SK-N-MC (cell line): ENCODE measurements around the gene ATXN7L1.

Source experiments
- EZH2 ChIP-seq: fragments of 200-600 bp; sonication (generic); IDR thresholded peaks from one replicate; pipeline ENCODE4 v1.6.1; 2017; ENCODE audit warnings: antibody characterized with exemption
- POLR2AphosphoS5 ChIP-seq: IDR thresholded peaks from 2 replicates; pipeline ENCODE4 v1.6.1; 2012; ENCODE audit warnings: mild to moderate bottlenecking, low read depth, low read length, borderline replicate concordance

DNA sequence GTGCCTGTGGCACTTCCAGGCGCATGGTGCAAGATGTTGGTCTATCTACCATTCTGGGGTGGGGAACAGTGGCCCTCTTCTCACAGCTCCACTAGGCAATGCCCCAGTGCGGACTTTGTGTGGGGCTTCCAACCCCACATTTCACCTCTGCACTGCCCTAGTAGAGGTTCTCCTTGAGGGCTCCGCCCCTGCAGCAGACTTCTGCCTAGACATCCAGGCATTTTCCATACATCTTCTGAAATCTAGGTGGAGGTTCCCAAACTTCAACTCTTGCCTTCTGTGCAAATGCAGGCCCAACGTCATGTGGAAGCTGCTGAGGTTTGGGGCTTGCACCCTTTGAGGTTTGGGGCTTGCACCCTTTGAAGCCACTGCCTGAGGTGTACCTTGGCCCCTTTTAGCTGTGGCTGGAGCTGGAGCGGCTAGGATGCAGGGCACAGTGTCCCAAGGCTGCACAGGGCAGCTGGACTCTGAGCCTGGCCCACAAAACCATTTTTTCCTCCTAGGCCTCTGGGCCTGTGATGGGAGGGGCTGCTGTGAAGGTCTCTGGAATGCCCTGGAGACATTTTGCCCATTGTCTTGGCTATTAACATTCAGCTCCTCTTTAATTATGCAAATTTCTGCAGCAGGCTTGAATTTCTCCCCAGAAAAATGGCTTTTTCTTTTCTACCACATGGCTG is 164.5 kb downstream of the ATXN7L1 start:
- TF ChIP-seq EZH2 (no peak), POLR2AphosphoS5 (no peak)
